Uterus (tissue), 4 donors: ENCODE results near the gene TSHZ1. TPM values are rescaled to one million over a fixed set of nuclear protein-coding genes. Genes with fewer than 3 reads are reported as not detected.

Experiments
- DNase-seq, 2 donors: peaks; one replicate each; pipeline ENCODE4 v3.0.0-alpha.2; 2019 to 2020
- H3K27ac ChIP-seq, 2 donors: fragments of 200-600 bp; sonication (generic); 1 replicate in 1 of 2; 2 replicates in 1 of 2; pipeline ENCODE4 v1.5.1; 2016 to 2018
- H3K27me3 ChIP-seq, 2 donors: fragments of 200-600 bp; sonication (generic); one replicate each; pipeline ENCODE4 v1.5.1; 2018 to 2019; ENCODE audit warnings: control low read depth in 1 of 2
- H3K36me3 ChIP-seq, 2 donors: fragments of 200-600 bp; sonication (generic); one replicate each; pipeline ENCODE4 v1.5.1; 2019; ENCODE audit warnings: control low read depth in 1 of 2
- H3K4me1 ChIP-seq, 2 donors: fragments of 200-600 bp; sonication (generic); one replicate each; pipeline ENCODE4 v1.5.1; 2018 to 2019; ENCODE audit warnings: control low read depth in 1 of 2
- H3K4me3 ChIP-seq, 2 donors: fragments of 200-600 bp; sonication (generic); 1 replicate in 1 of 2; 2 replicates in 1 of 2; pipeline ENCODE4 v1.5.1; 2018 to 2019; ENCODE audit warnings: mild to moderate bottlenecking in 1 of 2
- H3K9me3 ChIP-seq, 2 donors: fragments of 200-600 bp; sonication (generic); one replicate each; pipeline ENCODE4 v1.5.1; 2019; ENCODE audit warnings: control low read depth in 1 of 2
- POLR2A ChIP-seq, 2 donors: fragments of 450-650 bp; IDR thresholded peaks; one replicate each; pipeline ENCODE4 v1.6.1; 2016; ENCODE audit warnings: antibody characterized with exemption in 2 of 2, mild to moderate bottlenecking in 1 of 2, moderate library complexity in 1 of 2
- intact Hi-C: fragments of 100-400 bp; cut with DNase I; formaldehyde crosslinking; loops from one replicate; pipeline ENCODE4 v1.15.1; 2023; ENCODE audit warnings: low total_unique reads
- total RNA-seq, 4 donors: library from RNA; depleted of rRNA in 3 of 4; stranded (reverse); fragments of >200 nt in 3 of 4; gene quantifications; one replicate each; pipeline versions ENCODE4 v1.1.0 to v1.2.4, GENCODE V29; 2014 to 2023
- TF ChIP-seq, protein P1 (sequence below), 4 experiments: fragments of 200-600 bp in 2 of 4; fragments of 450-650 bp in 2 of 4; sonication (generic) in 2 of 4; IDR thresholded peaks; one replicate each; pipeline ENCODE4 v1.5.1; 2016 to 2019; ENCODE audit warnings: antibody characterized with exemption in 4 of 4, mild to moderate bottlenecking in 2 of 4, moderate library complexity in 1 of 4
- donor health status: DM: yes; HTN: yes; CAD: no.

TSHZ1 gene
- total RNA-seq, 4 donors from 2014 or later: 10.0 to 31.9 (median 21.4) TPM

DNA sequence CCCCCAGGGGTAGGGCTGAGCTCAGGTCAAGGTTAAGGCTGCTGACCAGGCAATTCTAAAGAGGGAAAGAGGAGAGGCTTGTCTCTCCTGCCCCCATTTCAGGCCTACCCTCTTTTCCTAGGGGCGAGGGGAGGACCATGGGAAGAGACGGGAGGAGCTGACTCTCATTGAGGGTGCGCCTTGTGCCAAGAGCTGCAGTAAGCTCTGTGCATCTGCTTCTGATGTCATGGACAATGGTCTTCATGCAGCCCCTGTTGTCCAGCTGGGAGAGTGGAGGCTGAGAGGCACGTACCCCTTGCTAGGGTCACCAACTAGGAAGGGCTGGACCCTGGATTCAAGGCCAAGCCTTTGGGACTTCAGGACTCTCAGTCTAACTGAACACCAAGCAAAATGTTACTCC is 46.9 kb upstream of the TSHZ1 start:
- no peaks in the 10 kb centered on the region for H3K27me3 ChIP-seq
- H3K27ac ChIP-seq: no peak overlapping the region
- no peaks in the 10 kb centered on the region for H3K9me3 ChIP-seq
- no peaks in the 10 kb centered on the region for H3K36me3 ChIP-seq
- TF ChIP-seq, protein P1, sequence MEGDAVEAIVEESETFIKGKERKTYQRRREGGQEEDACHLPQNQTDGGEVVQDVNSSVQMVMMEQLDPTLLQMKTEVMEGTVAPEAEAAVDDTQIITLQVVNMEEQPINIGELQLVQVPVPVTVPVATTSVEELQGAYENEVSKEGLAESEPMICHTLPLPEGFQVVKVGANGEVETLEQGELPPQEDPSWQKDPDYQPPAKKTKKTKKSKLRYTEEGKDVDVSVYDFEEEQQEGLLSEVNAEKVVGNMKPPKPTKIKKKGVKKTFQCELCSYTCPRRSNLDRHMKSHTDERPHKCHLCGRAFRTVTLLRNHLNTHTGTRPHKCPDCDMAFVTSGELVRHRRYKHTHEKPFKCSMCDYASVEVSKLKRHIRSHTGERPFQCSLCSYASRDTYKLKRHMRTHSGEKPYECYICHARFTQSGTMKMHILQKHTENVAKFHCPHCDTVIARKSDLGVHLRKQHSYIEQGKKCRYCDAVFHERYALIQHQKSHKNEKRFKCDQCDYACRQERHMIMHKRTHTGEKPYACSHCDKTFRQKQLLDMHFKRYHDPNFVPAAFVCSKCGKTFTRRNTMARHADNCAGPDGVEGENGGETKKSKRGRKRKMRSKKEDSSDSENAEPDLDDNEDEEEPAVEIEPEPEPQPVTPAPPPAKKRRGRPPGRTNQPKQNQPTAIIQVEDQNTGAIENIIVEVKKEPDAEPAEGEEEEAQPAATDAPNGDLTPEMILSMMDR (IDR thresholded peaks at IDR 0.05): no peak
- TF ChIP-seq POLR2A (IDR thresholded peaks at IDR 0.05): no peak
- no peak overlapping the region for H3K4me3 ChIP-seq
- H3K4me1 ChIP-seq: no peaks in the 10 kb centered on the region
- intact Hi-C loops: no loop called here
- DNase-seq: no peak

GRCh38 chr18:75164479-75164878 is 46.1 kb upstream of the TSHZ1 start:
- no peak for DNase-seq
- no peak overlapping the region for H3K4me3 ChIP-seq
- intact Hi-C loops: no loop called here
- H3K27ac ChIP-seq: no peak overlapping the region
- H3K36me3 ChIP-seq: no peaks in the 10 kb centered on the region
- H3K4me1 ChIP-seq: no peaks in the 10 kb centered on the region
- no peaks in the 10 kb centered on the region for H3K9me3 ChIP-seq
- TF ChIP-seq, protein P1 (IDR thresholded peaks at IDR 0.05): no peak
- no peak for TF ChIP-seq POLR2A (IDR thresholded peaks at IDR 0.05)
- H3K27me3 ChIP-seq: no peaks in the 10 kb centered on the region

DNA sequence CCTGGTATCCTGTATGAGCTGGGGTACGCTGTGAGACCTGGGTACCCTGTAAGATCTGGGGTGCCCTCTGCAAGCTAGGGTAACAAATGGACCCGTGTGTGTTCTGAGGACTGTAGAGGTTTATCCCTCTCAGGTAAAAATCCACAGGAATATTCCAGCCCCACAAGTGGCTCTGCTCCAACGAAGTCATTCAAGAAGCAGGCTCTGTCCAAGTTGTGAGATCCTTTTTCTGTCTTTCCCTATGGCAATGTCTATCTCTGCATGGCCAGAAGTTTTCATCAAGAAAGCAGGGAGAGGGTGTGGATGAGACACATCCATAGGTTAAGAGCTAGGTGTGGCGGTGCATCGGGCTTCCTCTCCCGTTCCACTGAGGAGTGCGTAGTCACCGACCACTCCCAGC is 44.7 kb upstream of the TSHZ1 start:
- DNase-seq: no peak
- TF ChIP-seq, protein P1 (IDR thresholded peaks at IDR 0.05): no peak
- no peak for TF ChIP-seq POLR2A (IDR thresholded peaks at IDR 0.05)
- Histone ChIP-seq H3K4me3 (no peak overlapping the region), H3K27ac (no peak overlapping the region), H3K36me3 (no peaks in the 10 kb centered on the region), H3K27me3 (no peaks in the 10 kb centered on the region), H3K4me1 (no peaks in the 10 kb centered on the region), H3K9me3 (no peaks in the 10 kb centered on the region)
- intact Hi-C loops: no loop called here

DNA sequence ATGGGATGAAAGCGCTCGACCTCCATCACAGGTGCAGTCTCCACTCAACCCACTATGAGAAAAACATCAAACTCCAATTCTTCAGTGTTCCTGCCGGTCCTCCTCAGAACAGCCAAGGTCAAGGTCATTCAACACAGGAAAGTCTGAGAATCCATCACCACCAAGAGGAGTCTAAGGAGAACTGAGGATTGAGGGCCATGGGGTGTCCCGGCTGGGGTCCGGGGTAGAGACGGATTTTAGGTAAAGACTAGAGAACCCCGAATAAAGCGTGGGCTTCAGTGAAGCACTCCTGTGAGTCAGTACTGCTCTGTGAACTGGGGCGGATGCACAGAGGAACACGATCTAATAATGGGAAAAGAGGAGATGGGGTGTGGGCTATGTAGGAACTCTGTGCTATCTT is 43.5 kb upstream of the TSHZ1 start:
- Histone ChIP-seq H3K36me3 (no peaks in the 10 kb centered on the region), H3K4me1 (no peaks in the 10 kb centered on the region), H3K27me3 (no peaks in the 10 kb centered on the region), H3K4me3 (no peak overlapping the region), H3K27ac (no peak overlapping the region), H3K9me3 (no peaks in the 10 kb centered on the region)
- TF ChIP-seq, protein P1 (IDR thresholded peaks at IDR 0.05): no peak
- no peak for TF ChIP-seq POLR2A (IDR thresholded peaks at IDR 0.05)
- intact Hi-C loops: no loop called here
- DNase-seq: no peak

GRCh38 chr18:75167759-75168618 is 42.6 kb upstream of the TSHZ1 start:
- no peak overlapping the region for H3K4me3 ChIP-seq
- no peak for DNase-seq
- H3K27ac ChIP-seq: no peak overlapping the region
- TF ChIP-seq POLR2A (IDR thresholded peaks at IDR 0.05): no peak
- TF ChIP-seq, protein P1 (IDR thresholded peaks at IDR 0.05): no peak
- no peaks in the 10 kb centered on the region for H3K27me3 ChIP-seq
- no peaks in the 10 kb centered on the region for H3K4me1 ChIP-seq
- intact Hi-C loops: no loop called here
- no peaks in the 10 kb centered on the region for H3K9me3 ChIP-seq
- no peaks in the 10 kb centered on the region for H3K36me3 ChIP-seq
